Panc1 (cell line): Measurements from ENCODE around the gene WNT11. TPM values are rescaled to one million over a fixed set of nuclear protein-coding genes. Genes with fewer than 3 reads are reported as not detected.

Source experiments
- ATAC-seq: fragments of 200-7000 bp; cut with Tn5 transposase; 2 replicates; pipeline ENCODE4 v1.9.1; 2020; ENCODE audit warnings: mild to moderate bottlenecking, moderate library complexity
- BruUV-seq: library from RNA; stranded (reverse); fragments of 400-500 nt; replicated peaks from 2 replicates; lab custom pipeline; 2021; lab: Mats Ljungman, UMichigan
- CTCF ChIA-PET: fragments of 300-600 bp; sonication (Branson Sonifier 250); formaldehyde crosslinking; loops from one replicate; lab custom pipeline; 2022; ENCODE audit warnings: antibody characterized with exemption; lab: Charles Lee
- POLR2A ChIA-PET: fragments of 300-600 bp; sonication (Branson Sonifier 250); formaldehyde crosslinking; loops from one replicate; lab custom pipeline; 2022; ENCODE audit warnings: antibody characterized with exemption; lab: Charles Lee
- DNase-seq: peaks from one replicate; pipeline ENCODE4 v3.0.0-alpha.2; 2010; ENCODE audit warnings: low read depth, low spot score
- H3K27ac ChIP-seq: 2 replicates; pipeline ENCODE4 v1.5.1; 2011; ENCODE audit warnings: mild to moderate bottlenecking, low read length, inconsistent platforms
- H3K27me3 ChIP-seq: fragments of 200-500 bp; sonication (Bioruptor generic); 2 replicates; pipeline ENCODE4 v1.6.0; 2014; ENCODE audit warnings: low read length, inconsistent platforms; ENCODE audit not compliant: control insufficient read depth, insufficient read depth
- H3K36me3 ChIP-seq: fragments of 200-500 bp; sonication (Bioruptor generic); 2 replicates; pipeline ENCODE4 v1.5.1; 2014; ENCODE audit warnings: inconsistent platforms, mild to moderate bottlenecking, low read length, moderate library complexity; ENCODE audit not compliant: control insufficient read depth, insufficient read depth
- H3K4me1 ChIP-seq: 2 replicates; pipeline ENCODE4 v1.5.1; 2011; ENCODE audit warnings: inconsistent platforms, mild to moderate bottlenecking, low read length, moderate library complexity; ENCODE audit not compliant: control insufficient read depth, insufficient read depth
- H3K4me3 ChIP-seq, 2 experiments: 2 replicates each; pipeline ENCODE4 v1.5.1; 2011 to 2012; ENCODE audit warnings: low read depth in 2 of 2, low read length in 2 of 2, mild to moderate bottlenecking in 2 of 2, inconsistent platforms in 1 of 2, moderate library complexity in 1 of 2
- H3K9me3 ChIP-seq: fragments of 200-500 bp; sonication (Bioruptor generic); 2 replicates; pipeline ENCODE4 v1.5.1; 2014; ENCODE audit warnings: low read depth, mild to moderate bottlenecking, inconsistent platforms, low read length, moderate library complexity; ENCODE audit not compliant: control insufficient read depth, insufficient read depth
- CTCF ChIP-seq: fragments of 450-650 bp; IDR thresholded peaks from 2 replicates; pipeline ENCODE4 v1.5.1; 2017; ENCODE audit warnings: mild to moderate bottlenecking
- POLR2AphosphoS5 ChIP-seq: IDR thresholded peaks from 2 replicates; pipeline ENCODE4 v1.6.1; 2012; ENCODE audit warnings: mild to moderate bottlenecking, low read depth, low read length, moderate library complexity
- REST ChIP-seq, 2 experiments: IDR thresholded peaks; 2 replicates each; pipeline ENCODE4 v1.6.1; 2011 to 2012; ENCODE audit warnings: low read depth in 2 of 2, control low read depth in 1 of 2, low read length in 1 of 2, mild to moderate bottlenecking in 1 of 2, moderate library complexity in 1 of 2; ENCODE audit not compliant: insufficient read depth in 1 of 2
- SIN3A ChIP-seq: IDR thresholded peaks from 2 replicates; pipeline ENCODE4 v1.6.1; 2012; ENCODE audit warnings: low read depth, mild to moderate bottlenecking, low read length, moderate library complexity, borderline replicate concordance; ENCODE audit not compliant: insufficient read depth
- TCF7L2 ChIP-seq: IDR thresholded peaks from 2 replicates; pipeline ENCODE4 v1.6.1; 2011; ENCODE audit warnings: mild to moderate bottlenecking, low read depth, low read length, inconsistent platforms
- in situ Hi-C: cut with HindIII; loops from 2 replicates; pipeline ENCODE4 v1.10.0; 2016; ENCODE audit warnings: low sequenced_read_pairs, low pct_unique_long_range_greater_than_20kb
- intact Hi-C: fragments of 100-400 bp; cut with micrococcal nuclease; formaldehyde crosslinking; loops from one replicate; pipeline ENCODE4 v1.10.0; 2022; ENCODE audit not compliant: unreplicated experiment
- total RNA-seq: library from RNA; stranded (reverse); gene quantifications from one replicate; pipeline ENCODE4 v1.2.1, GENCODE V29; 2021; ENCODE audit not compliant: unreplicated experiment

WNT11 gene
- total RNA-seq, 1 experiment from 2014 or later, result 1.1 TPM

- H3K4me1 ChIP-seq, result no peaks in the 10 kb centered on the region
- DNase-seq, result no peak
- H3K9me3 ChIP-seq, result no peaks in the 10 kb centered on the region
- TF ChIP-seq POLR2AphosphoS5, result no peak
- no peak for TF ChIP-seq TCF7L2
- no peak for TF ChIP-seq REST (IDR thresholded peaks at IDR 0.05; ENCODE audit: insufficient read depth in 1 of 2, low read depth in 2 of 2, low read length in 1 of 2)
- TF ChIP-seq SIN3A, result no peak
- TF ChIP-seq CTCF, result no peak
- ATAC-seq, result no peak
- BruUV-seq, result no TSS peak
- no peaks in the 10 kb centered on the region for H3K27me3 ChIP-seq
- in situ Hi-C loops (no loop called here), intact Hi-C loops (no loop called here)
- ChIA-PET POLR2A (no interaction called here), CTCF (no interaction called here)
- H3K27ac ChIP-seq, result no peak overlapping the region
- no peaks in the 10 kb centered on the region for H3K36me3 ChIP-seq
- H3K4me3 ChIP-seq, result no peak overlapping the region
Measured at GRCh38 chr11:76170468-76170867, 35.8 kb downstream of the WNT11 start.

- ATAC-seq, result no peak
- H3K27me3 ChIP-seq, result no peaks in the 10 kb centered on the region; the same call in 1 of the 2 replicates
- DNase-seq, result no peak
- TF ChIP-seq TCF7L2 (no peak), POLR2AphosphoS5 (no peak), REST (IDR thresholded peaks at IDR 0.05; ENCODE audit: insufficient read depth in 1 of 2, low read depth in 2 of 2, low read length in 1 of 2) (no peak), SIN3A (no peak), CTCF (no peak)
- H3K36me3 ChIP-seq, result no peaks in the 10 kb centered on the region
- H3K4me1 ChIP-seq, result no peaks in the 10 kb centered on the region
- in situ Hi-C loops, result no loop called here
- no TSS peak for BruUV-seq
- no peak overlapping the region for H3K4me3 ChIP-seq
- H3K9me3 ChIP-seq, result no peaks in the 10 kb centered on the region
- CTCF ChIA-PET, result no interaction called here
- POLR2A ChIA-PET, result no interaction called here
- intact Hi-C loops, result no loop called here
- H3K27ac ChIP-seq, result no peak overlapping the region
Measured at GRCh38 chr11:76169473-76169896, 36.8 kb downstream of the WNT11 start.
